Body of pancreas (tissue), 4 donors: ENCODE data around the gene SERHL2.
"Not testable (repeated sequence)": the region's sequence is repeated elsewhere in the genome, so short reads cannot be mapped to it uniquely, and the experiment has no call there.

Experiments
- POLR2A ChIP-seq, 3 donors: fragments of 450-650 bp; IDR thresholded peaks; one replicate each; pipeline ENCODE4 v1.6.1; 2016; ENCODE audit warnings: antibody characterized with exemption in 3 of 3, mild to moderate bottlenecking in 2 of 3
- TF ChIP-seq, protein P1 (sequence below), 7 experiments: fragments of 450-650 bp in 4 of 7; fragments of 200-600 bp in 3 of 7; sonication (generic) in 3 of 7; IDR thresholded peaks; one replicate each; pipeline ENCODE4 v1.5.1; 2016 to 2019; ENCODE audit warnings: antibody characterized with exemption in 7 of 7

DNA sequence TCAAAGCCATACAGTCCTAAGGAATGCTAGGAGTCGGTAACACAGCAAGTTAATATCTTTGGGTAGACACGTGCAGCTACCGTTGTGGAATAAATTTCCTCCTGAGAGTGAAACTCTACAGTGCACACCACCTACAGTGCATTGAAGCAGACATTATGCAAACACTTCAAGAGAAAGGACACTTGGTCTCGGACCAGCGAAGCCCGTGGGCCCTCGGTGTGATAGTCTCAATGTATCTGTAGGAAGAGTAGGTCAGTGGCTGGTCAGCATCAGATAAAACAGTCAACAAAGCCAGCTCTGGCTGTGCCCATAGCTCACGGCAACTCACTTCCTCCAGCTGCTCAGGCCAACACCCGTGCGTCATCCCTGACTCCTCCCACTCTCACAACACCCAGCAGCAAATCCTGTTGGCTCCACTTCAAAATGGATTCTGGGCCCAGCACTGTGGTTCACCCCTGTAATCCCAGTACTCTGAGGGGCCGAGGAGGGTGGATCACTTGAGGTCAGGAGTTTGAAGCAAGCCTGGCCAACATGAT, 14.5 kb upstream of the SERHL2 start:
- TF ChIP-seq, protein P1, sequence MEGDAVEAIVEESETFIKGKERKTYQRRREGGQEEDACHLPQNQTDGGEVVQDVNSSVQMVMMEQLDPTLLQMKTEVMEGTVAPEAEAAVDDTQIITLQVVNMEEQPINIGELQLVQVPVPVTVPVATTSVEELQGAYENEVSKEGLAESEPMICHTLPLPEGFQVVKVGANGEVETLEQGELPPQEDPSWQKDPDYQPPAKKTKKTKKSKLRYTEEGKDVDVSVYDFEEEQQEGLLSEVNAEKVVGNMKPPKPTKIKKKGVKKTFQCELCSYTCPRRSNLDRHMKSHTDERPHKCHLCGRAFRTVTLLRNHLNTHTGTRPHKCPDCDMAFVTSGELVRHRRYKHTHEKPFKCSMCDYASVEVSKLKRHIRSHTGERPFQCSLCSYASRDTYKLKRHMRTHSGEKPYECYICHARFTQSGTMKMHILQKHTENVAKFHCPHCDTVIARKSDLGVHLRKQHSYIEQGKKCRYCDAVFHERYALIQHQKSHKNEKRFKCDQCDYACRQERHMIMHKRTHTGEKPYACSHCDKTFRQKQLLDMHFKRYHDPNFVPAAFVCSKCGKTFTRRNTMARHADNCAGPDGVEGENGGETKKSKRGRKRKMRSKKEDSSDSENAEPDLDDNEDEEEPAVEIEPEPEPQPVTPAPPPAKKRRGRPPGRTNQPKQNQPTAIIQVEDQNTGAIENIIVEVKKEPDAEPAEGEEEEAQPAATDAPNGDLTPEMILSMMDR (IDR thresholded peaks at IDR 0.05), result not testable (repeated sequence)
- not testable (repeated sequence) for TF ChIP-seq POLR2A (IDR thresholded peaks at IDR 0.05)
